GM18870 (cell line): Measurements from ENCODE around the gene INTS14.
"Not testable (repeated sequence)": the region's sequence is repeated elsewhere in the genome, so short reads cannot be mapped to it uniquely, and the experiment has no call there.

Experiments
- ATAC-seq: cut with Tn5 transposase; IDR thresholded peaks from one replicate; pipeline ENCODE4 v1.9.1; 2021; ENCODE audit warnings: moderate library complexity; ENCODE audit not compliant: unreplicated experiment

The INTS14 gene

DNA sequence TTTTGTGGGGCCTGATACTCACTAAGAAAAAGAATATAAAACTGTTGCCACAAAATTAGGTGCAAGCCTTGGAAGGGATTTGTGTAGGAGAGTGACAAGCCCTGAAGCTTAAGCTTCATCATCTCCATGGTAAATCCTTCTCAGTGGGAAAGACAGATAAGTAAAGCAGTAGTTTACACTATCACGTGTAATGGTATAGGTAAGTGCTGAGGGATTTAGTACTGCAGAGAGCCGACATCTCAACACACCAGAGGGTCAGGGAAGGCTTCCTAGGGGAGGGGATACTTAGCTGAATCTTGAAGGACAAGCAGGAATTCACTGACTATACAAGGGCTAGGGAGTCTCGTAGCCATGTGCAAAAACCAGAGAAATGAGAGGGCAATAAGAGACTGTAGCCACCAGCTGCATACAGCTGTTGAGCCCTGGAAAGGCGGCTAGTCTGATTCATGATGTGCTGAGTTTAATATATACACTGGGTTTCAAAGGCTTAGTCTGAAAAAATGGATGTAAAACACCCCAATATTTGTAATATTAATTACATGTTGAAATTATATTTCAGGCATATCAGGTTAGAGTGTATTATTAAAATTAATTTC is 21.9 kb upstream of the INTS14 start:
- no peak for ATAC-seq

DNA sequence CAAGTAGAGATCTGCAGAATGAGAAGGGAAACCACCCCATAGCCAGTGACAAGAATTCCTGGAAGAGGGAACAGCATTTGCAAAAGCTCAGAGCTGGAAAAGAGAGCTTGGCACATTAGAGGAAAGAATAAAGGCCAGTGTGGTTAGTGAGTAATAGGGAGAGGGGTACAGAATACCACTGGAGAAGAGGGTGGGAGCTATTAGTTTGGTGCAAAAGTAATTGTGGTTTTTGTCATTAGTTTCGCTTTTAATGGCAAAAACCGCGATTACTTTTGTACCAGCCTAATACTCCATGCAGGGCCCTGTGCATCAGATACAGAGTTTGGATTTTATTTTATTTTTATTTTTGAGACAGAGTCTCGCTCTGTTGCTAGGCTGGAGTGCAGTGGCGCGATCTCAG is 20.6 kb upstream of the INTS14 start:
- no peak for ATAC-seq

DNA sequence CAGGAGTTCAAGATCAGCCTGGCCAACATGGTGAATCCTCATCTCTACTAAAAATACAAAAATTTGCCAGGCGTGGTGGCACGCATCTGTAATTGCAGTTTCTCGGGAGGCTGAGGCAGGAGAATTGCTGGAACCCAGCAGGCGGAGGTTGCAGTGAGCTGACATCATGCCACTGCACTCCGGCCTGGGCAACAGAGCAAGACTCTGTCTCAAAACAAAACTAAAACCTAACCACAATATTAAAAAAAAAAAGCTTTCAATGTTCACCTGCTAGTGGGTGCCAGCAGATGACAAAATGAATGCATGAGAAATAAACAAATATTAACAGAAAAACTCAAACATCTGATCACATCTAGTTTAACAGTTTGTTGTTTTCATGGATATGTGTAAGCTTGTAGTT is 19.8 kb upstream of the INTS14 start:
- peak; percentile 86 for ATAC-seq

DNA sequence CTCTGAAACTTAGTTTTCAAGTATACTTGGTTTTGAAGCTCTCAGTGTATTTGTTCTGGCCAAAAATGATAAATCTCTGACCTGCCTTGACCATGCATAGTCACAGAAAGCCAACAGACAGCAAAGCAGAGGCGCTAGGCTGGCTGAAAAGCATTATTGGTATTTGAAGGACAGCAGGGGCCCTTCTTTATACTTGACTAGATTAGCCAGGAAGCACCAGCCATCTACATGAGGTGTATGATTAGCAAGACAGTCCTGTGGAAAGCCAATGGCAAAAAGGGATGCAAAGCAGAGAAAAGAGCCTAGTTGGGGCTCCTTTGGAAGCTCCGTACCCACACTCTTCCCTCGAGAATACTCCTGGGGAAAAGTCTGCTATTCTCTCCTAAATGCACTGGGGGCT is 18.6 kb upstream of the INTS14 start:
- ATAC-seq, result no peak

DNA sequence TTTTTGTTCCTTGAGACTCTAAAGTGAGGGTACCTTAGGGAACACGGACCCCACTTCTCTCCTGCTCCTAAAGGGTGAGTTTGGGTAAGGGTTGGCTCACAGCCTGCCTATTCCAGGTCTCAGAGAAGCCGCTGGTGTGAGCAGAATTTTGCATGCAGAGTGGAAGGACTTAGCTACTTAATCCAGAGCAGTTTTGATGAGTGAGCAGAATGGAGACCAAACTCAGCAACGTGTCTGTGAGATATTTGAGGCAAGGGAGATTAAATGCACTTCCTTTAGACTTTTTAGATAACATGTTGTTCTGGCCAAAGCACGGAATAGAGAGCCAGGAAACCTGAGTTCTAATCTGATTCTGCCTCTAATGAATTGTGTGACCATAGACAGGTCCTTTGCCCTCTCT is 15.9 kb upstream of the INTS14 start:
- no peak for ATAC-seq

DNA sequence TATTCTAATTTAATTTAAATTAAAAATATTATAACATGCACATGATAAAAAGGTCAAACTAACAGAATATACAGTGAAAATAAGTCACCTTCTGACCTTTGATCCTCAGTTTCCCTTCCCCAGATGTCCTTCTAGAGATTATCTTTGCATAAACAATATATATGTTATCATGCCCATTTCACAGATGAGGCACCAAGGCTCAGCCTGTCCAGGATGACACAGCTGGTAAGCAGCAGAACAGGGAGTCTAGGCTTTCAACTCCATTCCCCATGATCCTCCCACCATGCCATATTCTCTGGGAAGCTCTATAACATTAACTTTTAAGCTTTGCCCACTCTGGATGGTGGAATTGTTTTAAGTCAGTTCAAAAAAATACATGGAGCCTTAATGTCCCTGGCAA is 12.2 kb upstream of the INTS14 start:
- ATAC-seq, result no peak

DNA sequence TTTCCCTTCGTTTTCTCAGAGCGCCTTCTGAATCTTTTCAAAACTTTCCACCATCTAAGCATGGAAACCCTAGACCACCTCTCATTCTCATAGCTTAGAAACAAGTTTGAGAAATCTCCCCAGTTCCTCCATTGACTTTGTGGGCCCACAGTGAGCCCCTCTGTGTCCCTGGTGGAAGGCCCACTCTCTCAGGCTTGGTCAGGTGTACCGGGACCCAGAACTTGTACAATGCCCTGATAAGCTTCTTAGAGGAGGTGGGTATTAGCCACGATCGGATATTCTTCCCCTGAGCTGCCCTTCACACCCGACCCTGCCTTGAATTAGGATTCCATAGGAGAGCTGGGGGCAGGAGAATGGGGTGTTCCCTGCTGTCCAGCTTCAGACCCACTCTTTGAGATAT is 10.7 kb upstream of the INTS14 start, which contains the start of gene SLC24A1:
TSS of gene SLC24A1 (plus strand) at position 301 of the 400 bp plus-strand sequence. CDS start 2,143 bp downstream, outside the sequence.
- no peak for ATAC-seq

DNA sequence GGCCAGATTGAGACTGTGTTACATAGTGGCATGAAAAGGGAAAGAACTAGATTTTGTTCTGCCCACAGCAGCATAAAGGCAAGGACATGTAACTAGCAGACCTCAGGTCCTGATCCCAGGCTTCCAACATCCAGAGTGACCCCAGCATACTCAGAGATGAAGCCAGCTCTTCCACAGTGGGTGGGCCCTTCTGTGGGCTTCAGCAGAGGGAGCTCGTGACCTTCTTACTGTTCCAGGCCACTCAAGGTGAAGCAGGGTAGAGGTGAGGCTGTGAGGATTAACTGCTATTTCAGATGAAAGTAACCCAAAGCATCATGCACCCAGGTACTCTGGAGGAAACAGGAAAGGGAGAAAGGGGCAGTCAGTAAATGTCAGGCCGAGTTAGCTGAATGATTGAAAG is 9.9 kb upstream of the INTS14 start:
- no peak for ATAC-seq

DNA sequence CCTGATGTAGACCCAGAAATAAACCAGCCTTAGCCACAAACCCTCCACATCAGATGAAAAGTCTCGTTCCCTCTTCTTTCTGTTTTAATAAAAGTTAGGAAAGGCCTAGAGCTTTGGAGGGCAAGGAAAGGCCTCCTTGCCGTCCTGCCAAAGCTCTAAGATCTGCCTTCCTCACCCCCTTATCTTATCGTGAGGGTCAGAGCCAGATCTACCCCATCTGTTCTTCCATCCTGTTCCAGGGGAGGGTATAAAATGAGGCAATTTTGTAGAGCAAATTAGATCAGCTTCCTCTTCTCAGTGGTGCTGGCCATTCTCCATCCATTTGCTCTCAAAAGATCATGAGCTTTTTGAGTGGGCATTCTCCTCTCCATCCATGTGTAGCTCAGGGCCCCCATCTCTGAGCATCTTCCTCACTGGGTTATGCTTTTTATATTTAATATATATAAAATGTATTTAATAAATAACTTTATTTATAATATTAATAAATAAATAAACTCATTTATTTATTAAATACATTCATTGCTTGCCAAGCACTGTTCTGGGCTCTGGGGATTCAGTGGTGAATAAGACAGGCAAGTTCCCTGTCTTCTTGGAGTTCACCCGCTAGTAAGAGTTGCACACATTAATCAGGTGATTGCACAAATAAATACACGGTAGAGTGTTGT is 8.8 kb upstream of the INTS14 start:
- no peak for ATAC-seq

DNA sequence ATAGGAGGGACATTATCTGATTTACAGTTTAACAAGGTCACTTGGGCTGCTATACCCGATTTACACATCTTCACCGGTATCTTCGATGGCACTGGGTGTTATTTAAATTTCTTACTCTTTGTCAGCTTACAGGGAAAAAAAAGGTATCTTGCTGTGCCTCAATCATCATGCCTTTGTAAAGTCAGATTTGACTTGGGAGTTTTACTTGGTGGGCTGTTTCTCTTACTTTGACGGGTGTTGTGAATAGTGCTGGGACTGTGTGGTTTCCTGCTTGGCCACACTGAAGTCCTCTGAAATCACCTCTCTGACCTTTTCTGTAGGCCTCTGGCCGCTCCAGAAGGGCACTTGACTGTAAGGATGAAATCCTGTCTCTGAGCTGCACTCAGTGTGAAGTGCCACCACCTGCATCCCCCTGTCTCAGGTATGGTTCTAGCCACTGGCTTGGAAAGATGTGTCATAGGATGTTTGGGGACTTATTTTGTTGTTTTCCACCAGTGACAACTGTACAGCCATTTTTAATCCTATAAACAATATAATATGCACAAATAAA is 7.7 kb upstream of the INTS14 start:
- no peak for ATAC-seq

DNA sequence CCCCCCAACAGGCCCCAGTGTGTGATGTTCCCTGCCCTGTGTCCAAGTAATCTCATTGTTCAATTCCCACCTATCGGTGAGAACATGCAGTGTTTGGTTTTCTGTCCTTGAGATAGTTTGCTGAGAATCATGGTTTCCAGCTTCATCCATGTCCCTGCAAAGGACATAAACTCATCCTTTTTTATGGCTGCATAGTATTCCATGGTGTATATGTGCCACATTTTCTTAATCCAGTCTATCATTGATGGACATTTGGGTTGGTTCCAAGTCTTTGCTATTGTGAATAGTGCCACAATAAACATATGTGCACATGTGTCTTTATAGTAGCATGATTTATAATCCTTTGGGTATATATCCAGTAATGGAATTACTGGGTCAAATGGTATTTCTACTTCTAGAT is 5.0 kb upstream of the INTS14 start:
- not testable (repeated sequence) for ATAC-seq

DNA sequence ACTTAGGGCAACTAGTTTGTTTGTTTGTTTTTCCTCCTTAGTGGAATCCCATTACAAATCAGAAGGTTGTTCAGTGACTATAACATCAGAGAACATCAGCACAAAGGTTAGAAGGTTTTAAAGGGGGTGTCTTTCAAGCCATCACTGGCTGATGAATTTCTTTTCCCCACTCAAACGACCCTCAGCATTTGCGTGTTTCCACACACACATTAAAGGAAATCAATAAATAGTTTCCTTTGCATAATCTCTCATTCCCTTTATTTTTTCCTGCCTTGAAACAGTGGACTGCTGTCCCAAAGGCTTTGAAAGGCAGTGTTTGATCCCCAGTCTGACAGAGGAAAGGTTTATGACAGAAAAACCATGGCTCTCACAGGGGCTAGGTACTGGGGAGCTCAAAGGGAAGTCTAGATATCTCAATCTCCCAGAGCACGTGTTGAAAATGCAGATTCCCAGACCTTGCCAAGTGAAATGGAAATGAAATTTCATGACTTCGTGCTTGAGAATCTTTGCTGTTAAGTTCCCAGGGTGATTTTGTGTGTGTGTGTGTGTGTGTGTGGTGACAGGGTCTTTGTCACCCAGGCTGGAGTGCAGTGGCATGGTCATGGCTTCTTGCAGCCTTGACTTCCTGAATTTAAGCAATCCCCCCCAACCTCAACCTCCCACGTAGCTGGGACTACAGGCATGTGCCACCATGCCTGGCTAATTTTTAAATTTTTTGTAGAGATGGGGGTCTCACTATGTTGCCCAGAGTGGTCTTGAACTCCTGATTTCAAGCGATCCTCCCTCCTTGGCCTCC is 2.2 kb upstream of the INTS14 start:
- no peak for ATAC-seq

DNA sequence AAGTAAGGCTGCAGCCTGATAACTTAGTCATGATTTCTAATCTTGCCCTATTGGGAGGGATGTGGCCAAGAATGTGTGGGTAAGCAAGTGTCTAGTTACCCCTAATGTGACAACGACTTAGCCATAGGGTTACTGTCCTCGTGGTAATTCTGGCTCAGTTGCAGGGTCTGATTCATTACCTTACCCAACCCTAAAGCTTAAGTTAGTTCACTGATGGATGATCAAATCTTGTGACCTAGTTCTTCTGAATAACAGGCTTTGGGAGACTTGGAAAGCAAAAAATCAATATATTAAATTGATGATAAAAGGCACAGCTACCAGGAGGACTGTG is 1.6 kb upstream of the INTS14 start:
- no peak for ATAC-seq

DNA sequence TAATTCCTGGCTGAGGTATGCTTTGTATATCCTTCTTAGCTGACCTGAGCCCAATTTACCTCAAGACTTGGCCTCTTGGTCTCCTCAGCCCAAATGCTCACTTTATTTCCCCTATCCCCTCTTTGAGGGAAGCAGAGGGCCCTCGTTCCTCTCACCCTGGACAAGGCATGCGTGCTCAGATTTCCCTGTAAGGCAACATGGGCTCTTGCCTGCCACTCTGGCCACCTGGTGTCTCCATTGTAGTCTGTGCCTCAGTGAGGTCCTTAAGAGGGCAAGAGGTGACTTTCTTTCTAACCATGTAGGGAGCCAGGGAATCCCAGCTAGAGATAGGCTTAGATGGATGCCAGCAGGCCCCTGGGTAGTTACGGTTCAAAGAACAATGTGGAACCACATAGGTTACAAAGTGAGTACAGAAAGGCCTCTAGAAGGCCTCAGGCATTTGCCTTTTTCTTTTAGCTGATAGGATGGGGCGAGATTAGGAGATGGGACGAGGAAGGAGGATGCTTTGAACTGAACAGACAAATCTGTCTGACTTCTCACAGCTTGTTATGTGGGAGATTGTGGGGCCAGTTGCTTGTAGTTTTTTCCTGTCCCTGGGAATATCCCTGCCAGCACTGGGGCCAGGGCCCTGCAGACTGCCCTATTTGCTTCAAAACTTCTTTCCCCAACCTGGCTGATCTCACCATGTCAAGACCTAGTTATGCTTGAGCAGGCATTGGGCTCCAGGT is 1.1 kb upstream of the INTS14 start:
- ATAC-seq, result no peak

DNA sequence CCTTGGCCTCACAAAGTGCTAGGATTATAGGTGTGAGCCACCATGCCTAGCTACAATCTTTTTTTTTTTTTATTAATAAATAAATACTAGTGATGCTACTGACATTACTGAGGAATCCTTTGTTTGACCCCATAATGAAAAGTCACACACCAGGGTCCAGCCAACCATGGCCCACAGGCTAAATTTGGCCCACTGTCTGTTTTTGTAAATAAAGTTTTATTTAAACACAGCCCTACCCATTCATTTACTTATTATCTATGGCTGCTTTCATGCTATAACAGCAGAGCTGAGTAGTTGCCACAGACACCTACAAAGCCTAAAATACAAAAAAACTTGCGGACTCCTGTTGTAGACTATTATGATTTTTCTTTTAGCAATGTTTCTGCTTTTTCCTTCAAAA is 7.4 kb downstream of the INTS14 start:
- no peak for ATAC-seq

DNA sequence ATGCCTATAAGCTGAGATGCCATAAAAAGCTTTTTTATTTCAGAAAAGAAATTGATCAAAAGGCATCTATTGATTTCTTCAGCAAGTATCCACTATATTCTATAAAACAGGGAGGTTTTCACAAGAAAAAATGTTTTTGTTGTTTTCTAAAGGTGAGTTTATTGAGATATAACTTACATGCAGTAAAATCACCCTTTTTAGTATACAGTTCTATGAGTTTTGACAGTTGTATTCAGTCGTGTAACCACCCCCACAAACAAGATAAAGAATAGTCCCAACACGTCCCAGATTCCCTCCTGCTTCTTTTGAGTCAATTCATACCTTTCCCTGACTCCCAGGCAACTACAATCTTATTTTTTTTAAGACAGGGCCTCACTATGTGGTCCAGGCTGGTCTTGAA is 7.8 kb downstream of the INTS14 start:
- no peak for ATAC-seq

DNA sequence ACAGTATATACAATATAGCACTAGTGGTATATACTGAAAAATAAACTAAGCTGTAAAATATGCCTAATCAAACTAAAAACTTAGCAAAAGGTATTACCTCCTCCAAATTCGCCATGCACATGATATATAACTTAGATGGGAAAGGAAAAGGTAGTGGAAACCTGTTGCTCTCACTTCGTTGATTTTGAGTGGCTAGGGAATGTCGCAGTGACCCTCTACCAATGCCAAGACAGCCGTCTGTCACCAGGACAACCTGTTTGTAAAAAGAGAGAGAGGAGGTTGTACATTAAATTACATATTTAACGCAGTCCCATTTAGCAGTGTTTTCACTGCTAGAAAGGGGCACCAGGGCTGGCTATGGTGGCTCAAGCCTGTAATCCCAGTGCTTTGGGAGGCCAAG is 11.3 kb downstream of the INTS14 start:
- no peak for ATAC-seq

DNA sequence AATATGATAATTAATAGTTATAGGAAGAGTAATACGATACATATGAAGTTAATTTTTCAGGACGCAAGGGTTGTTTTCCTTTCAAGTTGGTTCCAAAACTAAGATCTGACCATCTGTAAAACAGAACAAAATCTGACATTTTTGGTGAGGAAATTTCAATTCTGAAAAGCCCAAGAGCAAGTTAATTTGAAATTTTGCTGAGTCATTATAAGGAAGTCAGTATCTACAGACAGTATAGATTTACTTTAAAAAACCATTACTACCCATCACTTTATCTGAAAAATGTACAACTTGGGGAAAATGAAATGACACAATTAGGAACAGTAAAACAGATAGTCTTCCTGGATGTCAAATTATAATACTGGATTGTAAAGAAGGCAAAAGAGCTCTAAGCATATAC is 12.5 kb downstream of the INTS14 start:
- no peak for ATAC-seq

DNA sequence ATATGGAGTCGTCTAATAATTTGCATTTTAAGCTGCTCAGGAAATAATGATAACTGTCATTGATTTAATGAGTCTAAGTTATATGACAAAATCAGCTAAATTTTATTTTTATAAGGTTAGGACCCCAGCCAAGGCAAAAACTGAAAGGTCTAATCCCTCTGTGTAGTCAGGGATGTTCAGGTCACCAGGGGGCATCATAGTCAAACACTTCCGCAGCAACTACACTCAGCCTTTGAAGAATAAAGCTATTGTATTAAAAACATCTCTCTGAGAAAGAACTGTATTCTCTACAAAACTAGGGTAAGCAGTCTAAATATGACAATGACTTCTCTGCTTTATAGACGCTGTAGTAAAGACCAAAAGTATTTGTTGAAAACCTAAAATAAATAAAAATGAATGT is 15.0 kb downstream of the INTS14 start:
- ATAC-seq, result no peak

DNA sequence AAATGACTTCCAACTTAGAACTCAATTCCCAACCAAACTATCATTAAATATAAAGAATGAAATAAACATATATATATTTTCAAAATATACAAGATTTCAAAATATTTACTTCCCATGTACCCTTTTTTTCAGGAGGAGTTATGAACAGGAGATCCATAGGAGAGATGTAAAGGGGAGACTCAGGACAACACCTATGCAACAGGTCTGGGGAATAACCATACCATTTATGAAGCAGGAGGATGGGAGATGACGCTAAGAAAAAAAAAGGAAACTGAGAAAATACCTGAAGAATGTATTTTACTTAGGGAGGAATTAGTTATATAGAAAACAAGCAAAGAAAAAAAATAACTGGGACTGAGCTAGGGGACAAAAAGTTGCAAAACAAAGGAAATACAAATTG is 23.8 kb downstream of the INTS14 start:
- no peak for ATAC-seq

DNA sequence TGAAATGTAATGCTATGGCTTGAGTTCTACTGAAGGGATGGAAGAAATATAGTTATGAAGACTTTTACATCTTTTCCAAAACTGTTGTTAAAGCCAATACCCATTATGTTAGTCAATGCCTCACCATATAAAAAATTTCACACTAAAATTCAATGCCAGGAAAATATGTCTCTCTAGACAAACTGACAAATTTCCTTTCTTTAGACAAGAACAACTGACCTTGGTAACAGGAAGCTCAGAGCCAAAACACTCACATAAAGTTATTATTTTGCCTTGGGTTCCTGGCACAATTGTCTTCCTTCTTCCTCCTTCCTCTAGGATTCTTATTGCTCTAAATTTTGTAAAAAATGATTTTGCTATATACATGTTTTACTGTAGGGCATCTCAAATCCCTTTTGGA is 26.7 kb downstream of the INTS14 start:
- no peak for ATAC-seq
